Keratinocyte (primary cell): ENCODE results near the gene ITGB3.

Source experiments
- CTCF ChIP-seq, 3 experiments: IDR thresholded peaks in 1 of 3; conservative IDR thresholded peaks in 1 of 3; optimal IDR thresholded peaks in 1 of 3; 2 replicates in 2 of 3; 3 replicates in 1 of 3; pipeline versions ENCODE3 to v1.5.1; 2011; ENCODE audit warnings: low read length in 3 of 3, mild to moderate bottlenecking in 3 of 3, moderate library complexity in 2 of 3, control low read depth in 1 of 3, inconsistent platforms in 1 of 3; ENCODE audit not compliant: insufficient read depth in 2 of 3; ENCODE audit errors: extremely low read depth in 1 of 3
- EZH2 ChIP-seq: IDR thresholded peaks from one replicate; pipeline ENCODE4 v1.6.1; 2012; ENCODE audit warnings: inconsistent platforms, mild to moderate bottlenecking, low read length, moderate library complexity

GRCh38 chr17:47338026-47338425, 84.4 kb downstream of the ITGB3 start:
- no peak for TF ChIP-seq EZH2
- no peak for TF ChIP-seq CTCF (optimal IDR thresholded peaks at IDR 0.05 in 1 of 3, IDR thresholded peaks at IDR 0.05 in 1 of 3, conservative IDR thresholded peaks at IDR 0.05 in 1 of 3; ENCODE audit: extremely low read depth in 1 of 3, insufficient read depth in 2 of 3, low read length in 3 of 3)
